SK-N-SH treated with all-trans-retinoic acid at 6 μM for 48 hours (cell line): Measurements from ENCODE around the gene DENND1A.
"Not testable (repeated sequence)": the region's sequence is repeated elsewhere in the genome, so short reads cannot be mapped to it uniquely, and the experiment has no call there.

ENCODE experiments used
- ATAC-seq: fragments of 200-7000 bp; cut with Tn5 transposase; 3 replicates; pipeline ENCODE4 v1.9.1; 2020; ENCODE audit warnings: mild to moderate bottlenecking, moderate library complexity
- ARNTL ChIP-seq: fragments of 450-650 bp; formaldehyde crosslinking; IDR thresholded peaks from 2 replicates; pipeline ENCODE4 v1.5.0; 2020; ENCODE audit warnings: low read depth, mild to moderate bottlenecking, moderate library complexity, borderline replicate concordance
- BACH2 ChIP-seq: fragments of 250-450 bp; sonication (Bioruptor Pico); IDR thresholded peaks from 2 replicates; pipeline ENCODE4 v1.9.0; 2021; ENCODE audit warnings: mild to moderate bottlenecking, borderline replicate concordance
- CREB5 ChIP-seq: fragments of 250-450 bp; sonication (Bioruptor Pico); IDR thresholded peaks from 2 replicates; pipeline ENCODE4 v1.5.1; 2020; ENCODE audit warnings: low read depth, mild to moderate bottlenecking, moderate library complexity
- CSDC2 ChIP-seq: fragments of 250-450 bp; sonication (Bioruptor Pico); IDR thresholded peaks from 2 replicates; pipeline ENCODE4 v1.5.0; 2020; ENCODE audit warnings: mild to moderate bottlenecking, moderate library complexity
- ESRRG ChIP-seq: fragments of 250-450 bp; sonication (Bioruptor Pico); IDR thresholded peaks from 2 replicates; pipeline ENCODE4 v1.6.1; 2021; ENCODE audit warnings: mild to moderate bottlenecking
- GLIS3 ChIP-seq: fragments of 250-450 bp; sonication (Bioruptor Pico); IDR thresholded peaks from 2 replicates; pipeline ENCODE4 v1.5.0; 2020; ENCODE audit warnings: mild to moderate bottlenecking, moderate library complexity
- ISL1 ChIP-seq: fragments of 250-450 bp; sonication (Bioruptor Pico); IDR thresholded peaks from 2 replicates; pipeline ENCODE4 v2.1.2; 2022; ENCODE audit warnings: mild to moderate bottlenecking, moderate library complexity
- OSR1 ChIP-seq: fragments of 250-450 bp; sonication (Bioruptor Pico); IDR thresholded peaks from 2 replicates; pipeline ENCODE4 v1.8.0; 2022; ENCODE audit warnings: moderate library complexity, mild to moderate bottlenecking, inconsistent platforms
- PATZ1 ChIP-seq: fragments of 250-450 bp; sonication (Bioruptor Pico); IDR thresholded peaks from 2 replicates; pipeline ENCODE4 v1.8.0; 2020; ENCODE audit warnings: mild to moderate bottlenecking, moderate library complexity, borderline replicate concordance
- RARB ChIP-seq: fragments of 250-450 bp; sonication (Bioruptor Pico); IDR thresholded peaks from 2 replicates; pipeline ENCODE4 v1.8.0; 2021; ENCODE audit warnings: mild to moderate bottlenecking, moderate library complexity
- SNAI2 ChIP-seq: fragments of 250-450 bp; sonication (Bioruptor Pico); IDR thresholded peaks from 2 replicates; pipeline ENCODE4 v1.5.0; 2020; ENCODE audit warnings: mild to moderate bottlenecking, moderate library complexity
- TCF4 ChIP-seq: fragments of 250-450 bp; sonication (Bioruptor Pico); IDR thresholded peaks from 2 replicates; pipeline ENCODE4 v1.8.0; 2021; ENCODE audit warnings: mild to moderate bottlenecking, moderate library complexity, borderline replicate concordance
- TOX ChIP-seq: fragments of 250-450 bp; sonication (Bioruptor Pico); IDR thresholded peaks from 2 replicates; pipeline ENCODE4 v1.8.0; 2021; ENCODE audit warnings: mild to moderate bottlenecking, moderate library complexity, borderline replicate concordance
- TSHZ2 ChIP-seq: fragments of 250-450 bp; sonication (Bioruptor Pico); IDR thresholded peaks from 2 replicates; pipeline ENCODE4 v1.5.0; 2020; ENCODE audit warnings: mild to moderate bottlenecking, moderate library complexity
- ZC3H10 ChIP-seq: fragments of 250-450 bp; sonication (Bioruptor Pico); IDR thresholded peaks from 2 replicates; pipeline ENCODE4 v1.5.1; 2021; ENCODE audit warnings: mild to moderate bottlenecking, moderate library complexity
- ZFP3 ChIP-seq: fragments of 250-450 bp; sonication (Bioruptor Pico); IDR thresholded peaks from 2 replicates; pipeline ENCODE4 v1.5.0; 2020; ENCODE audit warnings: mild to moderate bottlenecking, moderate library complexity
- ZFP30 ChIP-seq: fragments of 450-650 bp; formaldehyde crosslinking; IDR thresholded peaks from 2 replicates; pipeline ENCODE4 v1.5.0; 2022; ENCODE audit warnings: mild to moderate bottlenecking, moderate library complexity
- ZNF565 ChIP-seq: fragments of 450-650 bp; formaldehyde crosslinking; conservative IDR thresholded peaks from 2 replicates; pipeline ENCODE4 v1.5.0; 2020; ENCODE audit warnings: low read depth, mild to moderate bottlenecking, moderate library complexity
- ZNF70 ChIP-seq: fragments of 450-650 bp; formaldehyde crosslinking; IDR thresholded peaks from 2 replicates; pipeline ENCODE4 v1.5.0; 2020; ENCODE audit warnings: mild to moderate bottlenecking, moderate library complexity
- ZNF8 ChIP-seq: fragments of 450-650 bp; formaldehyde crosslinking; IDR thresholded peaks from 2 replicates; pipeline ENCODE4 v1.5.0; 2020; ENCODE audit warnings: mild to moderate bottlenecking, moderate library complexity

Gene DENND1A

GRCh38 chr9:123894822-123895221 lies 35.1 kb downstream of the DENND1A start (continued):
- no peak for TF ChIP-seq ZNF565 (CRISPR knock-in tag)
- no peak for TF ChIP-seq TOX (CRISPR knock-in tag)
- TF ChIP-seq, all 23 proteins: peak for 0

- TF ChIP-seq RARB (CRISPR knock-in tag) (no peak), ZFP3 (CRISPR knock-in tag) (no peak), CSDC2 (CRISPR knock-in tag) (no peak), PATZ1 (CRISPR knock-in tag) (no peak), TOX (CRISPR knock-in tag) (no peak), ZNF8 (CRISPR knock-in tag) (no peak), GLIS3 (CRISPR knock-in tag) (no peak)
Observed at GRCh38 chr9:123893831-123894460, 36.0 kb downstream of the DENND1A start.

GRCh38 chr9:123893115-123893514 lies 36.8 kb downstream of the DENND1A start:
- TF ChIP-seq TOX (CRISPR knock-in tag) (no peak), CREB5 (CRISPR knock-in tag) (no peak), ARNTL (no peak), OSR1 (CRISPR knock-in tag) (no peak), TSHZ2 (CRISPR knock-in tag) (no peak), PATZ1 (CRISPR knock-in tag) (no peak), BACH2 (no peak), GLIS3 (CRISPR knock-in tag) (no peak)
- ATAC-seq = no peak

More at GRCh38 chr9:123893831-123894460, 36.0 kb downstream of the DENND1A start:
- no peak; the same call in 2 of the 3 replicates for ATAC-seq

- no peak for ATAC-seq
- TF ChIP-seq ESRRG (CRISPR knock-in tag) (no peak), TCF4 (no peak), ARNTL (no peak), ZFP3 (CRISPR knock-in tag) (no peak), ZFP30 (CRISPR knock-in tag) (no peak), PATZ1 (CRISPR knock-in tag) (no peak), ZC3H10 (CRISPR knock-in tag) (no peak), ISL1 (CRISPR knock-in tag) (no peak), GLIS3 (CRISPR knock-in tag) (no peak), OSR1 (CRISPR knock-in tag) (no peak), ZNF70 (CRISPR knock-in tag) (no peak), SNAI2 (CRISPR knock-in tag) (no peak)
Observed at GRCh38 chr9:123887837-123888236, 42.1 kb downstream of the DENND1A start.

GRCh38 chr9:123885834-123886233 lies 44.1 kb downstream of the DENND1A start:
- ATAC-seq = not testable (repeated sequence)
